Inflammatory macrophage treated with lipopolysaccharide for 4 hours (primary cell): ENCODE measurements around the gene CXCR3.
"Not testable (repeated sequence)": the region's sequence is repeated elsewhere in the genome, so short reads cannot be mapped to it uniquely, and the experiment has no call there.

Experiments used
- DNase-seq: peaks from one replicate; pipeline ENCODE4 v3.0.0-alpha.2; 2020

Gene CXCR3

DNA sequence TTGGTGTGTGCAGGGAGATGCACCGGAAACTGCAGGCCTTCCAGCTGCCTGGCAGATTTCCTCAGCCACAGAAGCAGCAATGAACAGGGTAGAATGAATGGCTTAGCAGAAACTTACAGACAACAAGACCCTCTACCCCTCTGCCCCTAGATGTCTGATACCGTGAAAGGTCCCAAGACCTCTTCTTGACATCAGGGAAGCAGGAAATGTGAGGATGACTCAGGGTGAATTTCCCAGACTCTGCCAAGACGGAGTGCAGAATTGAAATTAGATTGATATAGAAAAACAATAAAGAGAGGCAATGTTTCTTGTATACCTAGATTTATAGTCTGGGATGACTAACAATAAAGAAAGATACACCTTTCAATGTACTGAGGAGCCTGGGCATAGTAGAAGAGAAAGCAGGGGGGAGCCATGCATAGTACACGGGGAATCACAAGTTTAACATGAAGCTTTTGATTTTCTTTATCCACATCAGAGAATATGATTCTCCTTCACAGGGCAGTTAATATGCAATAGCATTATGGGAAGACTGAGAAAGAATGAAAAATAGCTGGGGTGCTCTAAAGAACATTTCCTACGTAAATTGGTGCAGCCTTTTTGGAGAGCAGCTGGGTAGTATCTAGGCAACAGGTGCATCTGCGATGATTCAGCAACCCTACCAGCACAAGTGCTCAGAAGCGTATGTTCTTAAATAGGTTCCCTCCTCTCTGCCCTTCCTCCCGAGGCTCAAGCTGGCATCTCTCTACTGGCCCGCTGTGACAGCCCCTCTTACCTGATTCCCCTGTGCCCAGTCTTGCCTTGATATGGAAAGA is 18.3 kb upstream of the CXCR3 start:
- DNase-seq: no peak

- no peak for DNase-seq
These were observed 16.1 kb upstream of the CXCR3 start for GRCh38 chrX:71634366-71634765.

- no peak for DNase-seq
These were observed 14.8 kb upstream of the CXCR3 start for GRCh38 chrX:71632923-71633657.

DNA sequence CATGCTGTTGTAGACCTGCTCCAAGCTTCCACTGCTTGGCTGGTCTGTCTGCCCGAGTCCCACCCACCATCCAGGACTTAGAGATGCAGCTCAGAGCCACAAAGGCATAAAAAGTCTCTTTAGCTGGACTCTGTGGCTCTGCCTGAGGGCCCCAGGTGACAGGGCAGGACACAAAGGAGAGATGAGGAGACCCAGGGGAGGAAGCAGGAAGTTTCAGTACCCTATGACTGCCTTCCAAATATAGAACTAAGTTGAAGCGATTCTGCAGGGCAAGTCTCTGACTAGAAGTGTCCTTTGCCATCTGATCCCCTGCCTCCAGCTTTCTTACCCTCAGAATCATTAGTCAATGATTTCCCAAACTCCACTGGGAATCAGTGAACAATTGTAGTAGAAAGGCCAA is 11.2 kb upstream of the CXCR3 start:
- no peak for DNase-seq

GRCh38 chrX:71627588-71628404 is 9.5 kb upstream of the CXCR3 start:
- no peak for DNase-seq

DNA sequence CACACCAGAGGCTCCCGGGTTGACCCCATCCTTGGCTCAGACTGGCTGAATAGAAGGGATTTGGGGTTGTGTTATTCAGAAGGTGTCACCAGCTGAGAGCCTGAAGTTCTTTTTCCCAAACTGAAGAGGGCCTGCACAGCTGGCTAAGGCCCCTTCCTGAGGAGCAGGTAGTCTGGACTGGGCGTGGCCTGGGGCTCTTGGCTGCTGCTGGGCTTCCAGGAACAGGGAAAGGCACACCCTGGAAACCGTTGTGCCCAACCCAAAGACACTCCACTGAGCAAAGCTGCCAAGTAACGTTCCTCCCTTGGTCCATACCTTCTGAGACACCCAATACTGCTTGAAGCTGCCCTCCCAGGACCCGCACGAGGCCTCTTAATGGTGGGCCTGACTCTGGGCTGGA is 8.3 kb upstream of the CXCR3 start:
- DNase-seq: no peak

- no peak for DNase-seq
These were observed 7.2 kb upstream of the CXCR3 start for GRCh38 chrX:71625471-71625870.

DNA sequence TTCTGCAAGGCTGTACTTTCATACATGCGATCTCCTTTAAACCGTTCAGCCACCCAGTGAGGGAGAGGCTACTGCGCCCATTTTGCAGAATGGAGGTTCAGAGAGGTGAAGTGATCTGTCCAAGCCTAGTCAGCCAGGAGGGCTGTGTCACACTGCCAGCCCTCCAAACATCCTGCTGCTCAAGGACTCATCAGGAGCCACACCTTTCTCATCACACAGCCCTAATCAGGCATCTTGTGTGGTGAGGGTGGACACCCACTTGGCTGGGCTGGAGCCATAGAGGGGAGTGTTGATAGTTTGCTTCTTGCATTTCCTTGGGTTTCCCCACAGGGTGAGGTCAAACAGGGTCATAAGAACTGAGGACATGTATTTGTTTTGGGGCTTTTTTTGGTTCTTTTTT is 5.4 kb upstream of the CXCR3 start:
- DNase-seq: no peak

DNA sequence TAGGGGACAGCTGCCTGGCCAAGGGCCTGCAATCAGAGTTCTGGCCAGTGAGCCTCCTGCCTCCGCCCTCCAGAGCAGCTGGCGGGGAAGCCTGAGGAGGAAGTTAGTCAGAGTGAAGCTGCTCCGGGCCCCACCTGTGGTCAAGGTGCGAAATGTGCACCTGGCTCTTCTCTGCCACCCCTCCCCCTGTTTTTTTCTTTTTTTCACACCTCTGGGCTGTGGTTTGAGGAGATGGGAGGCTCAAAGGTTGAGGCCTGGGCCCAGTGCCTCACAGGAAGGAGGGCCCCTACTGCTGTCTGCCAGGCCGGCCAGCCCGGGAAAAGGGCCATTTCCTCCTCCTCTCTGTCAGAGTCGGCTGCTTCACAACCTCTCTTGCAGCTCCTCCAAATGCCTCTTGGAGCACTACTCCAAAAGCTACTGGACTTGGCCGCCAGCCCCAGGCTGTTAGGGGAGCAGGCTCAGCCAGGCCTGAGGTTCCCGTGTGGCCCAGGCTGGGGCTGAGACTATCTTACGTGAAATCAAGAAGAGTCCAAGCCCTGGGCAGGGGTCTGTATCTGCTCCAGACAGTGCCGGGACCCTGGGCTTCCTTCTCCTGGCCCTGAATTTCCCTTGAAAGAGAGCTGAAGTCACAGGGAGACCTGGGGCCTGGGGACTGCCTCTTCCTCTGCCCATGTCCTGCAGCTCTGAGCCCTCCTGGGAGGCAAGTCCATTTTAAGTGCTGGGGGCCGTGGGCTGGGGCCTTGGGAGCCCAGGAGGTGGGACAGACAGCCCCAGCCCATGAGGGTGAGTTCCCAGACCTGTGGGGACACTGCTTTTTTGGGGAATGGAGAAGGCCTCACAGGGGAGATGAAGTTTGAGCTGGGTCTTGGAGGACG is 4.5 kb upstream of the CXCR3 start:
- DNase-seq: no peak

DNA sequence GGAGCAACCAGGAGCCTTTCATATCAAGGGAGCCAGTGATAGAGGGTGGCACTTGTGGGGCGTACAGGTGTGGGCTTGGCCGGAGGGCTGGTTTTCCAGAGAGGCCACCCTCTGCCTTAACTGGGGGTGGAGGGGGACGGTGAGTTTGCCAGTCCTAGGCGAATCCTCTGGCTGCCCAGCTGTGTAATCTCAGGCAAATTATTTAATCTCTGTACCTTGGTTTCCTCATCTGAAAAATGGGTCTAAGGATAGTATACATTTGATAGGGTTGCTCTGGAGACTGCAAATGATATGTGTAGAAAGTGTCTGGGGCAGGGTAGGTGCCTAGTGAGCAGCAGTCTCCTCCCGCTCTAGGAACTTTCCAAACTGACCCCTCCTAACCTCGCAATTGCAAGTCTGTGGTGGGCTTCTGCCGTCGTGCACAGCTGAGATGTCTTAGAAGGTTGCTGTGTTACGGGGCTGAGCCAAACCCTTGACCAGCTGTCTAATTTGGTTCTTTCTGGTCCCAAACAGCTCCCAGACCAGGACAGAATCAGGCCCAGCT is 3.8 kb upstream of the CXCR3 start:
- DNase-seq: no peak

GRCh38 chrX:71621603-71622002 is 3.3 kb upstream of the CXCR3 start:
- DNase-seq: no peak

DNA sequence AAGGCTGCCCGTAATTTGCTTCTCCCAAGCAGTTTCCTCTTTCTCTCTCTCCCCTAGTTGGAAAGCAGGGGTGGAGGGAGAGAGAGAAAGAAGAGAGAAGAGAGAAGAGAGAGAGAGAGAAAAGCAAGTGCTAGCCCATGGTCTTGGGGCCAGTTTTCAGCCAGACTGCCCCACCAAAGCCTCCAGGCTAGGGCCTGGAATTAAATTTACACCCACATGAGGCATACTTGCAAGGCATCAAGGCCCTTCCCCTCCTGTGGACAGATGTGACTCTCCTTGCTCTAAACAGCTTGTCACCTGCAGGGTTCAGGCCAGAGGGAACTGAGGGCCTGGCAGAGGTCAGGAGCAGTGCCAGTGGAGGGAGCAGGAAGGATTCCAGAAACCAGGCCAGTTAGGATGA is 1.7 kb upstream of the CXCR3 start:
- no peak for DNase-seq

DNA sequence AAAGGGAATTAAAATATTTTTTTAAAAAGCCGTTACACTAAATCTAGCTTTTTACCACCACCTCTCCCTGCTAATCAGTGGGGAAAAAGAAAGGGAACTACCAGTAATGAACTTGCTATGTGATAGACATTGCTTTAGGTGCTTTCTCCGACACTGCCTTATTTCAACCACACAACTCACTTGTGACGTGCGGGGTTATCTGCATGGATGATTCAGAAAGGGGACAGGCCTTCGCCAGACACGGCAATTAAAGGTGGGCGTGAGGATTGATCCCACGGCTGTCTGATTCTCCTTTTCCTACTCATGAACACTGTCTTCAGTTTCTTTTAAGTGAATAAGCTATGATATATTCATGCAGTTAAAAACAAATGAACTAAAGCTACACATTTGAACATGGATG is 882 bp upstream of the CXCR3 start:
- peak; percentile 30 for DNase-seq

GRCh38 chrX:71618787-71619186 is 476 bp upstream of the CXCR3 start:
- no peak for DNase-seq

- no peak for DNase-seq
These were observed 569 bp downstream of the CXCR3 start for GRCh38 chrX:71617742-71618141.

- DNase-seq: no peak
These were observed 1.4 kb downstream of the CXCR3 start for GRCh38 chrX:71616672-71617529.

GRCh38 chrX:71615954-71616353 is 2.4 kb downstream of the CXCR3 start:
- no peak for DNase-seq

DNA sequence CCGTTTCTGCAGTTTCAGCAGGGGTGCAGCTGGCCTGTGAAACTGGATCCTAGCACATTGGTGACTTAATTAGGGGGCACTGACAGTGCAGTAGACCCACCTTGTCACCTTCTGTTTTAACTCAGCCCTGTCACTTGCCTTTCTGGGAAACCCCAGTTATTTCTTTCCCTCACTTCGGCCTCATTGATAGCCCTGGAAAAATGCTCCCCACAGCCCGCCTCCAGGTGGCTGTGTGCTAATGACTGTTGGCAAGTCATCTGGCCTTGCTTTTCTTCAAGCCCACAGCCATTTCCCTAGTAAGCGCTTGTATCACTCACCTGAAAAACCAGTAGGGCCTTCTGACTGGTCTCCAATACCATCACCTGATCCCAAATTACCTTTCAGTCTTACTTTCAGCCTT is 3.3 kb downstream of the CXCR3 start:
- DNase-seq: no peak

DNA sequence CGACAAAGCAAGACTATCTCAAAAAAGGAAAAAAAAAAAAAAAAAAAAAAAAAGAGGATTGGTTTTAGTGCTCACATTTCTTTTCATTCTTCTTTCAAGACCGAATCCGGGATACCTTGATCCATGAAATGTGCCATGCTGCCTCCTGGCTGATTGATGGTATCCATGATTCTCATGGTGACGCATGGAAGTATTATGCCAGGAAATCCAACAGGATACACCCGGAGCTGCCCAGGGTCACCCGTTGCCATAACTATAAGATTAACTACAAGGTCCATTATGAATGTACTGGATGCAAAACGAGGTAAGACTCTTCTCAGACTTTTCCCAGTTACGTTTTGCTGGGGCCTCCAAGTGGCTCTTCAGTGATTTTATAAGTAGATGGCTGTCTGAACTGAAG is 6.1 kb downstream of the CXCR3 start:
- no peak for DNase-seq

DNA sequence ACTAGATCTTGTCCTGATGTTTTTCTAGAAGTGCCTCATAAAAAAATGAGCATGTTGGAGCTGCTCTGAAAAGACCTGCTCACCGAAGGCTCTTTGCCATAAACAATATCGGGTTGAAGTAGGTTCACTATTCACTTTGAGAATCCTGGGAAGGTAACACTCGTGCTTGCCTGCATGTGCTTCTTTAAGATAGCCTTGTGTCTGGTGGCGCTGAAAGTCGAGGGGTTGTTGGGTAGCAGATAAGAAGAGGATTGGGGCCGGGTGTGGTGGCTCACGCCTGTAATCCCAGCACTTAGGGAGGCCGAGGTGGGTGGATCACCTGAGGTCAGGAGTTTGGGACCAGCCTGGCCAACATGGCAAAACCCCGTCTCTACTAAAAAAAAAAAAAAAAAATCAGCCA is 6.6 kb downstream of the CXCR3 start:
- DNase-seq: not testable (repeated sequence)

DNA sequence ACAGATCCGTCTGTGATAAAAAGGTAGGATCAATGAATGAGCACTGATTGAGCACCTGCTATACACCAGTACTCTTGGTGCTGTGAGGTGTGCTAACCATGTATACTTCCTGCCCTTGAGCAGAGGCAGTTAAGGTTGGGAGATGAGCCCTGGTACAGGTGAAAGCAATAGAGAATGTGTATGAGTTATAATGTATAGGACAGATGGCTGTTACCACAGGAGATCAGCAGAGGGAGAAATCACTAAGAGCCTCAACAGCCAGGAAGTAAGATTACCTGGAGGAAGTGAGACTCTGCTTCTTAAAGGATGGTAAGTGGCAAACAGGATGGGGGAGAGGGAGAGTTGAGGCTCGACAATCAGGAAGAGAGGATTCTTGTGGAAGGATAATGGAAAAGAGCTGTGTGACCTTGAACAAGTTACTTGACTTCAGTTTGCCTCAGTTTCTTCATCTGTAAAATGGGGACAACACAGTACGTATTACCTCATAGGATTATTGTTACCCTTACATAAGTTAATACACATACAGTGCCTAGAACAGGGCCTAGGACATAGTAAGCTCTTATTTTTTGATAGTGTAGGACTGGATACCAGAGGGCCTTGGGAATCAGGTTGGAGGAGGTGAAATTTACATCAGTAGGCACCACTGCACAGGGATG is 9.1 kb downstream of the CXCR3 start:
- DNase-seq: no peak
